Type B pancreatic cell (in vitro differentiated cells): ENCODE data around the gene OR6Q1. TPM values are rescaled to one million over a fixed set of nuclear protein-coding genes. Genes with fewer than 3 reads are reported as not detected.
"Not testable (repeated sequence)": the region's sequence is repeated elsewhere in the genome, so short reads cannot be mapped to it uniquely, and the experiment has no call there.

Experiments used
- DNase-seq: peaks from one replicate; pipeline ENCODE4 v3.0.0; 2021; ENCODE audit warnings: mixed read lengths; ENCODE audit not compliant: unreplicated experiment; ENCODE audit errors: extremely low spot score
- H3K27ac Mint-ChIP-seq: 2 replicates; pipeline ENCODE4 v1.8.0; 2021; ENCODE audit warnings: mild to moderate bottlenecking, mixed read lengths
- H3K27me3 Mint-ChIP-seq: 2 replicates; pipeline ENCODE4 v1.8.0; 2021; ENCODE audit warnings: mixed read lengths
- H3K36me3 Mint-ChIP-seq: 2 replicates; pipeline ENCODE4 v1.8.0; 2021; ENCODE audit warnings: mixed read lengths
- H3K4me1 Mint-ChIP-seq: one replicate; pipeline ENCODE4 v1.8.0; 2021; ENCODE audit warnings: mixed read lengths; ENCODE audit not compliant: unreplicated experiment
- H3K4me3 Mint-ChIP-seq: 2 replicates; pipeline ENCODE4 v1.8.0; 2021; ENCODE audit warnings: mild to moderate bottlenecking, mixed read lengths
- H3K9me3 Mint-ChIP-seq: 2 replicates; pipeline ENCODE4 v1.8.0; 2021; ENCODE audit warnings: mixed read lengths
- CTCF ChIP-seq: fragments of 200-600 bp; sonication (generic); conservative IDR thresholded peaks from 2 replicates; pipeline ENCODE4 v1.5.0; 2021; ENCODE audit warnings: antibody characterized with exemption, mild to moderate bottlenecking
- long read RNA-seq: library from polyadenylated mRNA; unstranded; transcript quantifications from one replicate; pipeline ENCODE4 v2.0.0, GENCODE V29; 2020
- total RNA-seq: library from RNA; stranded (reverse); gene quantifications from 2 replicates; pipeline ENCODE4 v1.2.1, GENCODE V29; 2021; ENCODE audit warnings: low replicate concordance

OR6Q1 gene, protein sequence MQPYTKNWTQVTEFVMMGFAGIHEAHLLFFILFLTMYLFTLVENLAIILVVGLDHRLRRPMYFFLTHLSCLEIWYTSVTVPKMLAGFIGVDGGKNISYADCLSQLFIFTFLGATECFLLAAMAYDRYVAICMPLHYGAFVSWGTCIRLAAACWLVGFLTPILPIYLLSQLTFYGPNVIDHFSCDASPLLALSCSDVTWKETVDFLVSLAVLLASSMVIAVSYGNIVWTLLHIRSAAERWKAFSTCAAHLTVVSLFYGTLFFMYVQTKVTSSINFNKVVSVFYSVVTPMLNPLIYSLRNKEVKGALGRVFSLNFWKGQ
- not detected in 2 replicates for total RNA-seq
- long read RNA-seq, result 0 reads

DNA sequence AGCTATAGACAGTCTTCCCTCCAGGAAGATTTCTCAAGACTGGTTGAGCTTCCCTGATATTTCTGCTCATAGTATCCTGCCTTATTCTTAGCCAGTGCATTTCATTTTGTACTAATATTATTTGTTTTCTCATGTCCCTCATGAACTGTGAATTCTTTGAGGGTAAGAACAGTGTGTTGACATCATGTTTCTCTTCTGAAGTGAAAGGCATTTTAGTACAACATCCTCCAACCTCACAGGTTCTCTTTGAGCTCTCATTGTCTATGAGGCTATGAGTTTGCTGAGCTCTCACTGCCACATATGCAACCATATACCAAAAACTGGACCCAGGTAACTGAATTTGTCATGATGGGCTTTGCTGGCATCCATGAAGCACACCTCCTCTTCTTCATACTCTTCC lies at the start of gene OR6Q1:
OR6Q1 (plus strand) TSS at position 301 of the 400 bp plus-strand sequence; CDS start at position 301, 0 bp downstream.
- TF ChIP-seq CTCF, result no peak
- Mint-ChIP-seq H3K9me3 (no peaks in the 10 kb centered on the region), H3K27ac (no peak within 1 kb of the TSS), H3K36me3 (no peaks in the 10 kb centered on the region), H3K27me3 (no peaks in the 10 kb centered on the region), H3K4me1 (no peaks in the 10 kb centered on the region), H3K4me3 (no peak within 1 kb of the TSS)
- no peak for DNase-seq

DNA sequence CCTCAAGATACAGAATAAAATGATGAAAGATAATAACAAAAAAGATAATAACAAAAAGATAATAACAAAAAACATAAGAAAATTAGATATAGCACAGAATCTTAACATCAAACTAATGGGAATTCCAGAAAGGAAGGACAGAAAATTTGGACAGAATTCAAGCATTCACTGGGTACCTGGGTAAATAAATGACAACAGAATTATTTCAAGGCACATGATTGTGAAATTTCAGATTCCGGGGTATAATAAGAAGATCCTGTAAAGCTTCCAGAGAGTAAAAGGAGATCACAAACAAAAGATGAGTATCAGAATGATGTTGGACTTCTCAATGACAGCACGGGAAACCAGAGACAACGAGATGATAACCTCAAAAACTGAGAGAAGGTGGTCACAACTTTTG lies 49.2 kb upstream of the OR6Q1 start:
- Mint-ChIP-seq H3K4me3 (no peak overlapping the region), H3K9me3 (no peaks in the 10 kb centered on the region), H3K4me1 (no peaks in the 10 kb centered on the region), H3K36me3 (no peaks in the 10 kb centered on the region), H3K27me3 (peaks cover 4% of the 10 kb centered on the region), H3K27ac (no peak overlapping the region)
- DNase-seq, result no peak
- no peak for TF ChIP-seq CTCF

GRCh38 chr11:57982776-57983175 lies 48.0 kb upstream of the OR6Q1 start:
- Mint-ChIP-seq H3K4me3 (no peak overlapping the region), H3K9me3 (no peaks in the 10 kb centered on the region), H3K4me1 (no peaks in the 10 kb centered on the region), H3K27me3 (peaks cover 4% of the 10 kb centered on the region), H3K27ac (no peak overlapping the region), H3K36me3 (no peaks in the 10 kb centered on the region)
- DNase-seq, result no peak
- TF ChIP-seq CTCF, result no peak

DNA sequence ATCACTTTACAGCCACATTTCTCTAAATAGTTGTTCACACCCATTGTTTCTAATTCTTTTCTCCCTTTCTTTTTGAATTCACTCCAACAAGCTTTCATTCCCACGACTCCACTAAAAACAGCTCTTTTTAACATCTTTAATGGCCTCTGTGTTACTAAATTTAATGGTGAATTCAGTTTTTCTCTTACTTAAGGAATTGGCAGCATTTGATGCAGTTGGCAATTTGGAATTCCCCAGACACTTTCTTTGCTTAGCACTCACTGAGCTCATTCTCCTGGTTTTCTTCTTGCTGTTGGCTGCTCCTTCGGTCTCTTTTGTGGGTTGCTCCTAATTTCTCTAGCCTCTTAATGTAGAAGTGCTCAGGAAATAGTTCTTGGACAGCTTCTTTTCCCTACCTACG lies 47.6 kb upstream of the OR6Q1 start:
- DNase-seq, result no peak
- H3K9me3 Mint-ChIP-seq, result no peaks in the 10 kb centered on the region
- H3K36me3 Mint-ChIP-seq, result no peaks in the 10 kb centered on the region
- H3K4me3 Mint-ChIP-seq, result no peak overlapping the region
- no peak for TF ChIP-seq CTCF
- no peaks in the 10 kb centered on the region for H3K4me1 Mint-ChIP-seq
- no peak overlapping the region for H3K27ac Mint-ChIP-seq
- peaks cover 4% of the 10 kb centered on the region for H3K27me3 Mint-ChIP-seq

DNA sequence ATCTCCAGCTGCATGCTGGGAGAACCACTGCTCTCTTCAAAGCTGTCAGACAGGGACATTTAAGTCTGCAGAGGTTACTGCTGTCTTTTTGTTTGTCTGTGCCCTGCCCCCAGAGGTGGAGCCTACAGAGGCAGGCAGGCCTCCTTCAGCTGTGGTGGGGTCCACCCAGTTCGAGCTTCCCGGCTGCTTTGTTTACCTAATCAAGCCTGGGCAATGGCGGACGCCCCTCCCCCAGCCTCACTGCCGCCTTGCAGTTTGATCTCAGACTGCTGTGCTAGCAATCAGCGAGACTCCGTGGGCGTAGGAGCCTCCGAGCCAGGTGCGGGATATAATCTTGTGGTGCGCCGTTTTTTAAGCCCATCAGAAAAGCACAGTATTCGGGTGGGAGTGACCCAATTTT lies 31.2 kb upstream of the OR6Q1 start:
- not testable (repeated sequence) for H3K27me3 Mint-ChIP-seq, H3K4me1 Mint-ChIP-seq, DNase-seq, H3K27ac Mint-ChIP-seq, H3K36me3 Mint-ChIP-seq, H3K4me3 Mint-ChIP-seq, H3K9me3 Mint-ChIP-seq

DNA sequence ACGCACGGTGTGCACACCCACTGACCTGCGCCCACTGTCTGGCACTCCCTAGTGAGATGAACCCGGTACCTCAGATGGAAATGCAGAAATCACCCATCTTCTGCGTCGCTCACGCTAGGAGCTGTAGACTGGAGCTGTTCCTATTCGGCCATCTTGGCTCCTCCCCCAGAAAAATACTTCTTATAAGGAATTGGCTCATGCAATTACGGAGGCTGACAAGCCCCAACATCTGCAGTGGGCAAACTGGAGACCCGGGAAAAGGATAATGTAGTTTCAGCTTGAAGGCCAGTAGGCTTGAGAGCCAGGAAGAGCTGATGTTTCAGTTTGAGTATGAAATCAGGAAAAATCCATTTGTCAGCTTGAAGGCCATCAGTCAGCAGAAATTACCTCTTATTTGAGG lies 30.7 kb upstream of the OR6Q1 start:
- not testable (repeated sequence) for H3K9me3 Mint-ChIP-seq, H3K4me3 Mint-ChIP-seq, H3K36me3 Mint-ChIP-seq, H3K27ac Mint-ChIP-seq, H3K4me1 Mint-ChIP-seq, H3K27me3 Mint-ChIP-seq, DNase-seq
